HG02610 (cell line): ENCODE data around the gene ROR2.

Source experiments
- ATAC-seq: cut with Tn5 transposase; IDR thresholded peaks from one replicate; pipeline ENCODE4 v1.9.1; 2021; ENCODE audit warnings: mild to moderate bottlenecking, moderate library complexity; ENCODE audit not compliant: unreplicated experiment

The ROR2 gene

GRCh38 chr9:91753711-91754110 lies 196.3 kb downstream of the ROR2 start:
- ATAC-seq = no peak

- ATAC-seq = no peak
Measured at GRCh38 chr9:91751922-91752321, 198.1 kb downstream of the ROR2 start.

GRCh38 chr9:91750343-91750742 lies 199.7 kb downstream of the ROR2 start:
- ATAC-seq = no peak

GRCh38 chr9:91746904-91747303 lies 203.1 kb downstream of the ROR2 start:
- no peak for ATAC-seq

GRCh38 chr9:91746357-91746756 lies 203.7 kb downstream of the ROR2 start:
- ATAC-seq = no peak

GRCh38 chr9:91744114-91744513 lies 205.9 kb downstream of the ROR2 start:
- no peak for ATAC-seq

- no peak for ATAC-seq
Measured at GRCh38 chr9:91741522-91741921, 208.5 kb downstream of the ROR2 start.

GRCh38 chr9:91740701-91741100 lies 209.3 kb downstream of the ROR2 start:
- ATAC-seq = no peak

- ATAC-seq = no peak
Measured at GRCh38 chr9:91736898-91737601, 213.0 kb downstream of the ROR2 start.

GRCh38 chr9:91736311-91736710 lies 213.7 kb downstream of the ROR2 start:
- ATAC-seq = no peak

- no peak for ATAC-seq
Measured at GRCh38 chr9:91735049-91735448, 215.0 kb downstream of the ROR2 start.

GRCh38 chr9:91734371-91734981 lies 215.6 kb downstream of the ROR2 start:
- no peak for ATAC-seq

GRCh38 chr9:91733006-91733624 lies 216.9 kb downstream of the ROR2 start:
- no peak for ATAC-seq

GRCh38 chr9:91732187-91733005 lies 217.6 kb downstream of the ROR2 start:
- ATAC-seq = no peak

GRCh38 chr9:91730806-91731205 lies 219.2 kb downstream of the ROR2 start:
- no peak for ATAC-seq

GRCh38 chr9:91729558-91729842 lies 220.5 kb downstream of the ROR2 start:
- ATAC-seq = no peak

- ATAC-seq = no peak
Measured at GRCh38 chr9:91727972-91728371, 222.1 kb downstream of the ROR2 start.

- peak; percentile 49 for ATAC-seq
Measured at GRCh38 chr9:91727316-91727861, 222.6 kb downstream of the ROR2 start.

- no peak for ATAC-seq
Measured at GRCh38 chr9:91726406-91727100, 223.5 kb downstream of the ROR2 start.

GRCh38 chr9:91725651-91726050 lies 224.4 kb downstream of the ROR2 start:
- no peak for ATAC-seq
